Sigmoid colon (tissue), 7 donors: ENCODE results near the gene AJM1. TPM values are rescaled to one million over a fixed set of nuclear protein-coding genes. Genes with fewer than 3 reads are reported as not detected.

ENCODE experiments used
- DNase-seq: peaks from one replicate; pipeline ENCODE4 v3.0.0-alpha.2; 2019
- H3K27ac ChIP-seq, 4 donors: fragments of 200-600 bp; sonication (generic); one replicate each; pipeline ENCODE4 v1.5.1; 2016 to 2019; ENCODE audit warnings: mild to moderate bottlenecking in 1 of 4
- H3K27me3 ChIP-seq, 3 donors: fragments of 200-600 bp; sonication (generic); one replicate each; pipeline ENCODE4 v1.5.1; 2019; ENCODE audit warnings: mild to moderate bottlenecking in 1 of 3
- H3K36me3 ChIP-seq, 4 donors: fragments of 200-600 bp; sonication (generic); one replicate each; pipeline ENCODE4 v1.5.1; 2016 to 2019
- H3K4me1 ChIP-seq, 4 donors: fragments of 200-600 bp; sonication (generic); one replicate each; pipeline ENCODE4 v1.5.1; 2017 to 2019
- H3K4me3 ChIP-seq, 4 donors: fragments of 200-600 bp; sonication (generic); one replicate each; pipeline ENCODE4 v1.5.1; 2017 to 2019; ENCODE audit warnings: mild to moderate bottlenecking in 2 of 4, moderate library complexity in 1 of 4
- H3K9me3 ChIP-seq, 4 donors: fragments of 200-600 bp in 3 of 4; sonication (generic) in 3 of 4; one replicate each; pipeline versions ENCODE4 v1.5.1 to v1.6.1; 2013 to 2019
- EP300 ChIP-seq, 4 donors: sonication (generic); formaldehyde crosslinking; IDR thresholded peaks; one replicate each; pipeline ENCODE4 v1.6.1; 2017; ENCODE audit warnings: antibody characterized with exemption in 4 of 4
- POLR2A ChIP-seq, 2 donors: fragments of 450-650 bp; IDR thresholded peaks; one replicate each; pipeline ENCODE4 v1.6.1; 2016; ENCODE audit warnings: antibody characterized with exemption in 2 of 2, mild to moderate bottlenecking in 2 of 2, moderate library complexity in 2 of 2
- POLR2AphosphoS5 ChIP-seq, 4 donors: sonication (generic); formaldehyde crosslinking; IDR thresholded peaks; one replicate each; pipeline ENCODE4 v1.6.1; 2017; ENCODE audit warnings: antibody characterized with exemption in 4 of 4
- WGBS, 2 donors: extraction: QIAGEN DNeasy Blood & Tissue Kit; methylation state at CpG; one replicate each; pipeline ENCODE4 v1.1.7; 2013; 5-methylcytosine and 5-hydroxymethylcytosine counted together
- intact Hi-C: fragments of 100-400 bp; cut with DNase I; formaldehyde crosslinking; loops from one replicate; pipeline ENCODE4 v1.15.1; 2023
- polyA plus RNA-seq, 3 donors: library from polyadenylated mRNA; stranded (reverse); fragments of 200-250 nt; gene quantifications; one replicate each; pipeline ENCODE4 v1.2.3, GENCODE V29; 2013
- total RNA-seq, 4 donors: library from RNA; depleted of rRNA; stranded (reverse); fragments of >200 nt; gene quantifications; one replicate each; pipeline ENCODE4 v1.1.0, GENCODE V29; 2016
- TF ChIP-seq, protein P1 (sequence below), 4 experiments: fragments of 450-650 bp in 3 of 4; fragments of 200-600 bp in 1 of 4; IDR thresholded peaks; one replicate each; pipeline ENCODE4 v1.5.1; 2016 to 2019; ENCODE audit warnings: antibody characterized with exemption in 4 of 4, mild to moderate bottlenecking in 3 of 4, moderate library complexity in 2 of 4
- donor health status: healthy with polysubstance abuse.
- donor health status: Bipolar disorder and iron deficiency.
- donor health status: healthy.

The AJM1 gene
- total and polyA plus RNA-seq, 7 donors, result 0.46 to 8.6 (median 4.3) TPM

GRCh38 chr9:136847826-136848392 is 5.6 kb downstream of the AJM1 start:
- intact Hi-C loops, result loop anchor here (2.0 to 10.0 kb wide), 2 partner anchors 57 to 187 kb away; partner anchors contain the start of genes FUT7 and TMEM141
- Histone ChIP-seq H3K9me3 (no peaks in the 10 kb centered on the region), H3K4me1 (peaks cover 0 to 70% (median 65%) of the 10 kb centered on the region in 4 donors), H3K27ac (peak overlapping the region; percentile 87 to 93 (median 90)), H3K27me3 (peaks cover 30 to 54% (median 52%) of the 10 kb centered on the region in 3 donors), H3K36me3 (peaks cover 0 to 6% (median 0%) of the 10 kb centered on the region in 4 donors), H3K4me3 (peak overlapping the region; percentile 68 to 82 (median 70))
- DNase-seq, result peak; percentile 92
- 0 to 1% methylated on average over 48 of the region's 48 CpGs for WGBS, 2 donors
- TF ChIP-seq EP300 (IDR thresholded peaks at IDR 0.05) (no peak), POLR2A (IDR thresholded peaks at IDR 0.05) (peak; percentile 35 to 71), POLR2AphosphoS5 (IDR thresholded peaks at IDR 0.05) (peak; percentile 50 to 87 (median 84))
- TF ChIP-seq, protein P1, sequence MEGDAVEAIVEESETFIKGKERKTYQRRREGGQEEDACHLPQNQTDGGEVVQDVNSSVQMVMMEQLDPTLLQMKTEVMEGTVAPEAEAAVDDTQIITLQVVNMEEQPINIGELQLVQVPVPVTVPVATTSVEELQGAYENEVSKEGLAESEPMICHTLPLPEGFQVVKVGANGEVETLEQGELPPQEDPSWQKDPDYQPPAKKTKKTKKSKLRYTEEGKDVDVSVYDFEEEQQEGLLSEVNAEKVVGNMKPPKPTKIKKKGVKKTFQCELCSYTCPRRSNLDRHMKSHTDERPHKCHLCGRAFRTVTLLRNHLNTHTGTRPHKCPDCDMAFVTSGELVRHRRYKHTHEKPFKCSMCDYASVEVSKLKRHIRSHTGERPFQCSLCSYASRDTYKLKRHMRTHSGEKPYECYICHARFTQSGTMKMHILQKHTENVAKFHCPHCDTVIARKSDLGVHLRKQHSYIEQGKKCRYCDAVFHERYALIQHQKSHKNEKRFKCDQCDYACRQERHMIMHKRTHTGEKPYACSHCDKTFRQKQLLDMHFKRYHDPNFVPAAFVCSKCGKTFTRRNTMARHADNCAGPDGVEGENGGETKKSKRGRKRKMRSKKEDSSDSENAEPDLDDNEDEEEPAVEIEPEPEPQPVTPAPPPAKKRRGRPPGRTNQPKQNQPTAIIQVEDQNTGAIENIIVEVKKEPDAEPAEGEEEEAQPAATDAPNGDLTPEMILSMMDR (IDR thresholded peaks at IDR 0.05), result no peak

DNA sequence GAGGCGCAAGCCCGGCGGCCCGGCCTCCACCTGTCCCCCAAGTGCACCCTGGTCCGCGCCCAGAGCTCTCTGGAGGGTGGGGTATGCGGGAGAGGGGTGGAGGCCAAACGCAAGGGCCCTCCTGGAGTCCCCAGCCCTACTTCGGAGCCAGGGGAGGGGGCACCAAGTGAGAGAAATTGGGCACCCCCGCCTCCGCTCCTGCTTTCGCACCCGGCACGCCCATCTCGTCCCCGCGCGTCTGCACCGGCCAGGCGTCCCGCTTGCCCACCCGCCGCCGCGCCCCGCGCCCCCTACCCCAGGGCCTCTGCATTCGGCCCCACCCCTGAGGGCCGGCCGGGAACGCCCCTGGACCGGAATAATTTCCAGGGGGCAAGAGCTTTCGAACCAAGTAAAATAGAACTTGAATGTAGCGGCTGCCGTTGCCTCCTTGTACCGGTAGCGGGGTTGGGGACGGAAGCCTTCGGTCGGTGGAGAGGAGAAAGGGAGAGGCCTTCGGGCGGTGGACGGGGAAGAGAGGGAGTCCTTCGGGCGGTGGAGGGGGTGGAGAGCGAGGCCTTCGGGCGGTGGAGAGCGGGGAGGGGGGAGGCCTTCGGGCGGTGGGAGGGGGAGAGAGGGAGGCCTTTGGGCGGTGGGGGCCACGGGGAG is 6.2 kb downstream of the AJM1 start:
- no peaks in the 10 kb centered on the region for H3K9me3 ChIP-seq
- 1% methylated on average over 53 of the region's 53 CpGs for WGBS, 2 donors
- peak overlapping the region; percentile 68 to 82 (median 70) for H3K4me3 ChIP-seq
- intact Hi-C loops, result loop anchor here (10.0 kb wide), 1 partner anchor 186 kb away; the partner anchor contains the start of gene FUT7
- peaks cover 0 to 6% (median 0%) of the 10 kb centered on the region in 4 donors for H3K36me3 ChIP-seq
- peaks cover 30 to 48% (median 47%) of the 10 kb centered on the region in 3 donors for H3K27me3 ChIP-seq
- peaks cover 0 to 64% (median 59%) of the 10 kb centered on the region in 4 donors for H3K4me1 ChIP-seq
- no peak for TF ChIP-seq EP300 (IDR thresholded peaks at IDR 0.05)
- no peak for TF ChIP-seq POLR2AphosphoS5 (IDR thresholded peaks at IDR 0.05)
- TF ChIP-seq POLR2A (IDR thresholded peaks at IDR 0.05), result no peak
- TF ChIP-seq, protein P1 (IDR thresholded peaks at IDR 0.05), result no peak
- DNase-seq, result no peak
- peak overlapping the region; percentile 87 to 93 (median 90) for H3K27ac ChIP-seq

DNA sequence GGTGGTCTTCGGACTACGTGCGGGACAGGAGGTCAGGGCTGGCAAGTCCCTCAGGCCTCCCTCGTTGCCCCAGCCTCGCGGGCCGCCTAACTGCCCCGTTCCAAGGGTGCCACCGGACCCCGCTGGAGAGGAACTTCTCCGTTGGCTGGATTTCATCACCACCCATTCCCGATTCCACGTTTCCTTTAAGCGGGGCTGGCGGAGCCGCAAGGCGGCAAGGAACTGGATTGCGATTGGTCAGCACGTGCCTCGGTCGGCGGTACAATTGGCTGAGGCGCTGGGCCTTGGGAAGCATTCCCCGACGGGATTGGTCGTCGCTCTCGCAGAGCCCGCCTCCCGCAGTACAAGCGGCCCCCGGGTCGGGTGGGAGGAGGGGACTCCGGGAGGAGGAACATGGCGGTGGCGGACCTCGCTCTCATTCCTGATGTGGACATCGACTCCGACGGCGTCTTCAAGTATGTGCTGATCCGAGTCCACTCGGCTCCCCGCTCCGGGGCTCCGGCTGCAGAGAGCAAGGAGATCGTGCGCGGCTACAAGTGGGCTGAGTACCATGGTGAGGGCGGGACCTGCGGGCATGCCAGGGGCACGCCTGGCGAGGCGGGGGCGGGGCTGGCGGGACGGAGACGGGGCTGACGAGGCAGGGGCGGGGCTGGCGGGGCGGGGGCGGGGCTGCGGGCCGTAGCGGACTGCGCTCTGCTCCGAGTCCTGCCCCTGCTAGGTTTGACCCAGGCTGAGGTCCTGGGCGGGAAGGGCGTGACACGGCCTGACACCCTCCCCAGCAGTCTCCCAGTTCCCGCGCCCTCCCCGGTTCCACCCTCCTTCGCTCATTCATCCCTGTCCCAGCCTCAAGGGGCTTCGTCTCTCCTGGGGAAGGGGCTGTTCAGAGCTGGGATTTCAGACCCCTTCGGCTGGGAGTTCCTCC is 7.0 kb downstream of the AJM1 start, which contains the start of gene PHPT1:
Gene PHPT1, plus strand, starts transcription at position 372 of the 922 bp plus-strand sequence. Its CDS starts 22 bp downstream, at position 394.
- H3K27ac ChIP-seq, result peak within 1 kb of the TSS; percentile 87 to 93 (median 90)
- TF ChIP-seq, protein P1 (IDR thresholded peaks at IDR 0.05), result no peak
- TF ChIP-seq POLR2A (IDR thresholded peaks at IDR 0.05) (peak; percentile 58 to 90), EP300 (IDR thresholded peaks at IDR 0.05) (no peak), POLR2AphosphoS5 (IDR thresholded peaks at IDR 0.05) (peak; percentile 86 to 99 (median 94))
- DNase-seq, result peak; percentile 100
- peaks cover 0 to 6% (median 0%) of the 10 kb centered on the region in 4 donors for H3K36me3 ChIP-seq
- peak within 1 kb of the TSS; percentile 68 to 82 (median 70) for H3K4me3 ChIP-seq
- H3K4me1 ChIP-seq, result peaks cover 0 to 56% (median 51%) of the 10 kb centered on the region in 4 donors
- WGBS, 2 donors, result 0 to 1% methylated on average over 77 of the region's 77 CpGs
- intact Hi-C loops, result loop anchor here (10.0 kb wide), 1 partner anchor 186 kb away; the partner anchor contains the start of gene FUT7
- peaks cover 24 to 40% (median 39%) of the 10 kb centered on the region in 3 donors for H3K27me3 ChIP-seq
- H3K9me3 ChIP-seq, result no peaks in the 10 kb centered on the region
